Neural crest cell (in vitro differentiated cells): ENCODE data around the gene CUBN. TPM values are rescaled to one million over a fixed set of nuclear protein-coding genes. Genes with fewer than 3 reads are reported as not detected.

Experiments used
- DNase-seq: peaks from one replicate; pipeline ENCODE4 v3.0.0; 2021; ENCODE audit warnings: low read depth, mixed read lengths, low spot score
- H3K27ac Mint-ChIP-seq: one replicate; pipeline ENCODE4 v1.8.0; 2021; ENCODE audit warnings: mild to moderate bottlenecking, mixed read lengths; ENCODE audit not compliant: unreplicated experiment
- H3K27me3 Mint-ChIP-seq: 2 replicates; pipeline ENCODE4 v1.8.0; 2021; ENCODE audit warnings: low read depth, mild to moderate bottlenecking, mixed read lengths
- H3K36me3 Mint-ChIP-seq: 2 replicates; pipeline ENCODE4 v1.8.0; 2021; ENCODE audit warnings: low read depth, mild to moderate bottlenecking, mixed read lengths
- H3K4me1 Mint-ChIP-seq: 2 replicates; pipeline ENCODE4 v1.8.0; 2021; ENCODE audit warnings: mixed read lengths
- H3K4me3 Mint-ChIP-seq: one replicate; pipeline ENCODE4 v1.8.0; 2021; ENCODE audit warnings: mild to moderate bottlenecking, mixed read lengths
- H3K9me3 Mint-ChIP-seq: 2 replicates; pipeline ENCODE4 v1.8.0; 2021; ENCODE audit warnings: mixed read lengths
- CTCF ChIP-seq: fragments of 200-600 bp; sonication (generic); conservative IDR thresholded peaks from 2 replicates; pipeline ENCODE4 v1.5.0; 2021; ENCODE audit warnings: antibody characterized with exemption, mild to moderate bottlenecking
- total RNA-seq: library from RNA; stranded (reverse); gene quantifications from 2 replicates; pipeline ENCODE4 v1.2.1, GENCODE V29; 2021

CUBN gene
- total RNA-seq, 1 donor from 2014 or later, result 2.2 TPM

- Mint-ChIP-seq H3K27me3 (no peaks in the 10 kb centered on the region), H3K4me1 (peaks cover 13% of the 10 kb centered on the region), H3K4me3 (no peak overlapping the region), H3K9me3 (peaks cover 4% of the 10 kb centered on the region), H3K27ac (no peak overlapping the region), H3K36me3 (peaks cover 3% of the 10 kb centered on the region)
- TF ChIP-seq CTCF, result no peak
- no peak for DNase-seq
Measured at GRCh38 chr10:17109046-17109445, 20.6 kb downstream of the CUBN start.

GRCh38 chr10:17106991-17107390, 22.6 kb downstream of the CUBN start:
- Mint-ChIP-seq H3K27ac (no peak overlapping the region), H3K4me1 (peaks cover 5% of the 10 kb centered on the region), H3K9me3 (no peaks in the 10 kb centered on the region), H3K36me3 (no peaks in the 10 kb centered on the region), H3K27me3 (no peaks in the 10 kb centered on the region), H3K4me3 (no peak overlapping the region)
- DNase-seq, result no peak
- TF ChIP-seq CTCF, result no peak

- no peak for DNase-seq
- Mint-ChIP-seq H3K4me1 (no peaks in the 10 kb centered on the region), H3K4me3 (no peak overlapping the region), H3K27ac (no peak overlapping the region), H3K9me3 (peaks cover 2% of the 10 kb centered on the region), H3K36me3 (peaks cover 3% of the 10 kb centered on the region), H3K27me3 (no peaks in the 10 kb centered on the region)
- TF ChIP-seq CTCF, result no peak
Measured at GRCh38 chr10:17101910-17102266, 27.7 kb downstream of the CUBN start.

GRCh38 chr10:17101257-17101909, 28.2 kb downstream of the CUBN start:
- H3K36me3 Mint-ChIP-seq, result peaks cover 5% of the 10 kb centered on the region
- no peaks in the 10 kb centered on the region for H3K27me3 Mint-ChIP-seq
- no peak overlapping the region for H3K27ac Mint-ChIP-seq
- TF ChIP-seq CTCF, result no peak
- no peaks in the 10 kb centered on the region for H3K4me1 Mint-ChIP-seq
- no peak for DNase-seq
- H3K4me3 Mint-ChIP-seq, result no peak overlapping the region
- peaks cover 4% of the 10 kb centered on the region for H3K9me3 Mint-ChIP-seq

GRCh38 chr10:17100586-17100985, 29.0 kb downstream of the CUBN start:
- H3K4me1 Mint-ChIP-seq, result no peaks in the 10 kb centered on the region
- H3K9me3 Mint-ChIP-seq, result peaks cover 6% of the 10 kb centered on the region
- H3K36me3 Mint-ChIP-seq, result peaks cover 10% of the 10 kb centered on the region
- no peak overlapping the region for H3K27ac Mint-ChIP-seq
- H3K27me3 Mint-ChIP-seq, result no peaks in the 10 kb centered on the region
- no peak for DNase-seq
- no peak overlapping the region for H3K4me3 Mint-ChIP-seq
- TF ChIP-seq CTCF, result no peak
